H9 (cell line): Measurements from ENCODE around the gene MYO7B. TPM values are rescaled to one million over a fixed set of nuclear protein-coding genes. Genes with fewer than 3 reads are reported as not detected.

Source experiments
- DNase-seq: peaks from one replicate; pipeline ENCODE4 v3.0.0-alpha.2; 2017
- H2AFZ ChIP-seq: one replicate; pipeline ENCODE4 v1.6.1; 2013; ENCODE audit warnings: mild to moderate bottlenecking, low read length, control low read depth, moderate library complexity
- H2AK5ac ChIP-seq: 2 replicates; pipeline ENCODE4 v1.6.1; 2013; ENCODE audit warnings: low read length, control low read depth, mixed read lengths; ENCODE audit not compliant: insufficient read length
- H2BK120ac ChIP-seq: one replicate; pipeline ENCODE4 v1.6.1; 2013; ENCODE audit warnings: low read depth, mild to moderate bottlenecking, low read length, control low read depth, inconsistent platforms; ENCODE audit not compliant: poor library complexity, severe bottlenecking
- H2BK12ac ChIP-seq: 2 replicates; pipeline ENCODE4 v1.6.1; 2013; ENCODE audit warnings: low read length, control low read depth, mixed read lengths, low read depth; ENCODE audit not compliant: insufficient read length
- H2BK15ac ChIP-seq: 2 replicates; pipeline ENCODE4 v1.6.1; 2013; ENCODE audit warnings: low read depth, low read length, control low read depth
- H2BK20ac ChIP-seq: one replicate; pipeline ENCODE4 v1.6.1; 2013; ENCODE audit warnings: low read depth, mild to moderate bottlenecking, low read length, control low read depth, inconsistent platforms; ENCODE audit not compliant: poor library complexity, severe bottlenecking
- H2BK5ac ChIP-seq: 2 replicates; pipeline ENCODE4 v1.6.1; 2013; ENCODE audit warnings: low read length, control low read depth, mixed read lengths; ENCODE audit not compliant: insufficient read length
- H3K14ac ChIP-seq: 2 replicates; pipeline ENCODE4 v1.6.1; 2013; ENCODE audit warnings: low read length, control low read depth; ENCODE audit not compliant: insufficient read depth
- H3K18ac ChIP-seq: 2 replicates; pipeline ENCODE4 v1.6.1; 2013; ENCODE audit warnings: low read depth, mild to moderate bottlenecking, mixed read lengths, low read length, control low read depth; ENCODE audit not compliant: insufficient read length
- H3K23ac ChIP-seq: 2 replicates; pipeline ENCODE4 v1.6.1; 2013; ENCODE audit warnings: low read length, control low read depth, mixed read lengths, low read depth; ENCODE audit not compliant: insufficient read length
- H3K23me2 ChIP-seq: 2 replicates; pipeline ENCODE4 v1.6.1; 2013; ENCODE audit warnings: low read depth, mild to moderate bottlenecking, mixed read lengths, low read length, control low read depth; ENCODE audit not compliant: insufficient read length, poor library complexity, severe bottlenecking
- H3K27ac ChIP-seq: 2 replicates; pipeline ENCODE4 v1.5.1; 2013; ENCODE audit warnings: low read length, control low read depth, mixed read lengths, low read depth; ENCODE audit not compliant: insufficient read length
- H3K27me3 ChIP-seq: 2 replicates; pipeline ENCODE4 v1.6.1; 2013; ENCODE audit warnings: low read length, control low read depth, inconsistent platforms; ENCODE audit not compliant: insufficient read depth
- H3K4ac ChIP-seq: 2 replicates; pipeline ENCODE4 v1.6.1; 2013; ENCODE audit warnings: low read depth, mild to moderate bottlenecking, control low read depth, inconsistent platforms, low read length, moderate library complexity
- H3K4me1 ChIP-seq: 2 replicates; pipeline ENCODE4 v1.6.1; 2013; ENCODE audit warnings: low read length, control low read depth, inconsistent platforms; ENCODE audit not compliant: insufficient read depth
- H3K4me2 ChIP-seq: 2 replicates; pipeline ENCODE4 v1.6.1; 2013; ENCODE audit warnings: low read length, control low read depth, mixed read lengths; ENCODE audit not compliant: insufficient read length, insufficient read depth
- H3K56ac ChIP-seq: 2 replicates; pipeline ENCODE4 v1.6.1; 2013; ENCODE audit warnings: low read depth, mild to moderate bottlenecking, mixed read lengths, low read length, control low read depth; ENCODE audit not compliant: insufficient read length
- H3K79me1 ChIP-seq: 2 replicates; pipeline ENCODE4 v1.6.1; 2013; ENCODE audit warnings: low read depth, mild to moderate bottlenecking, moderate library complexity, low read length, control low read depth, inconsistent platforms; ENCODE audit not compliant: insufficient read depth, poor library complexity, severe bottlenecking
- H3K79me2 ChIP-seq: 2 replicates; pipeline ENCODE4 v1.6.1; 2013; ENCODE audit warnings: low read length, control low read depth, inconsistent platforms; ENCODE audit not compliant: insufficient read depth
- H3K9ac ChIP-seq: 2 replicates; pipeline ENCODE4 v1.6.1; 2013; ENCODE audit warnings: low read length, control low read depth, mixed read lengths; ENCODE audit not compliant: insufficient read length; ENCODE audit errors: extremely low read depth
- H3K9me3 ChIP-seq: one replicate; pipeline ENCODE4 v1.6.1; 2013; ENCODE audit warnings: low read depth, low read length, inconsistent platforms; ENCODE audit not compliant: control insufficient read depth
- H3T11ph ChIP-seq: one replicate; pipeline ENCODE4 v1.6.1; 2013; ENCODE audit warnings: mild to moderate bottlenecking, low read length, control low read depth, inconsistent platforms
- H4K20me1 ChIP-seq: one replicate; pipeline ENCODE4 v1.6.1; 2013; ENCODE audit not compliant: control insufficient read depth, insufficient read length, insufficient read depth
- H4K5ac ChIP-seq: 2 replicates; pipeline ENCODE4 v1.6.1; 2013; ENCODE audit warnings: low read depth, mild to moderate bottlenecking, mixed read lengths, low read length, control low read depth; ENCODE audit not compliant: insufficient read length
- H4K8ac ChIP-seq: replicated peaks from 2 replicates; pipeline ENCODE4 v1.6.1; 2013; ENCODE audit warnings: low read length, control low read depth, mixed read lengths, low read depth; ENCODE audit not compliant: insufficient read length
- H4K91ac ChIP-seq: 2 replicates; pipeline ENCODE4 v1.6.1; 2013; ENCODE audit warnings: low read depth, mild to moderate bottlenecking, moderate library complexity, mixed read lengths, low read length, control low read depth; ENCODE audit not compliant: insufficient read length
- H3K27ac Mint-ChIP-seq, 3 experiments: 2 replicates in 2 of 3; 3 replicates in 1 of 3; pipeline ENCODE4 v1.8.0; 2020 to 2021; ENCODE audit warnings: mixed read lengths in 3 of 3, mild to moderate bottlenecking in 1 of 3, moderate library complexity in 1 of 3
- H3K27me3 Mint-ChIP-seq: 2 replicates; pipeline ENCODE4 v1.8.0; 2021; ENCODE audit warnings: low read depth, mild to moderate bottlenecking, moderate library complexity, mixed read lengths
- H3K36me3 Mint-ChIP-seq, 3 experiments: 2 replicates in 2 of 3; 3 replicates in 1 of 3; pipeline ENCODE4 v1.8.0; 2020 to 2021; ENCODE audit warnings: low read depth in 3 of 3, mixed read lengths in 3 of 3; ENCODE audit not compliant: insufficient read depth in 1 of 3
- H3K4me1 Mint-ChIP-seq, 2 experiments: 2 replicates each; pipeline ENCODE4 v1.8.0; 2020; ENCODE audit warnings: mixed read lengths in 2 of 2
- H3K4me3 Mint-ChIP-seq, 2 experiments: 2 replicates in 1 of 2; 3 replicates in 1 of 2; pipeline ENCODE4 v1.8.0; 2020 to 2021; ENCODE audit warnings: mild to moderate bottlenecking in 2 of 2, mixed read lengths in 2 of 2, moderate library complexity in 1 of 2
- H3K9me3 Mint-ChIP-seq, 2 experiments: 2 replicates in 1 of 2; 3 replicates in 1 of 2; pipeline ENCODE4 v1.8.0; 2020; ENCODE audit warnings: mild to moderate bottlenecking in 2 of 2, mixed read lengths in 2 of 2, moderate library complexity in 1 of 2
- CTCF ChIP-seq: fragments of 200-600 bp; sonication (generic); conservative IDR thresholded peaks from 3 replicates; pipeline ENCODE4 v1.8.0; 2021; ENCODE audit warnings: antibody characterized with exemption, mild to moderate bottlenecking
- WGBS: extraction: QIAGEN DNeasy Blood & Tissue Kit; methylation state at CpG from one replicate; pipeline ENCODE4 v1.1.7; 2013; ENCODE audit warnings: missing lambda C conversion rate, low lambda C conversion rate, mixed read lengths; ENCODE audit not compliant: insufficient read length; ENCODE audit errors: extremely low coverage; 5-methylcytosine and 5-hydroxymethylcytosine counted together
- total RNA-seq: library from RNA; stranded (reverse); gene quantifications from 2 replicates; pipeline ENCODE4 v1.2.1, GENCODE V29; 2021

The MYO7B gene
- total RNA-seq, 1 experiment from 2014 or later: not detected

GRCh38 chr2:127650785-127651380, 115.4 kb downstream of the MYO7B start:
- Histone ChIP-seq H2BK20ac (no peak overlapping the region), H3K4me2 (no peak overlapping the region), H3K79me2 (no peaks in the 10 kb centered on the region), H3K14ac (no peak overlapping the region), H2BK15ac (no peak overlapping the region), H3K4ac (no peak overlapping the region), H2BK120ac (no peak overlapping the region), H3K23ac (no peak overlapping the region), H3K56ac (no peak overlapping the region), H3K27me3 (no peaks in the 10 kb centered on the region), H4K8ac (no peak overlapping the region), H2AFZ (no peak overlapping the region), H3K9ac (no peak overlapping the region), H3T11ph (no peak overlapping the region), H3K9me3 (no peaks in the 10 kb centered on the region), H2BK5ac (no peak overlapping the region), H2AK5ac (no peak overlapping the region), H4K5ac (no peak overlapping the region), H3K79me1 (no peaks in the 10 kb centered on the region), H3K23me2 (peaks cover 4% of the 10 kb centered on the region), H4K91ac (no peak overlapping the region), H4K20me1 (no peaks in the 10 kb centered on the region), H3K18ac (no peak overlapping the region), H3K27ac (no peak overlapping the region), H3K4me1 (no peaks in the 10 kb centered on the region), H2BK12ac (no peak overlapping the region)
- no peak for DNase-seq
- Mint-ChIP-seq H3K27me3 (peaks cover 5% of the 10 kb centered on the region), H3K27ac (no peak overlapping the region), H3K36me3 (no peaks in the 10 kb centered on the region), H3K4me1 (peaks cover 16 to 27% of the 10 kb centered on the region in 2 experiments), H3K9me3 (no peaks in the 10 kb centered on the region), H3K4me3 (no peak overlapping the region)
- WGBS: no CpG with 5 or more reads among the region's 28 CpGs
- TF ChIP-seq CTCF: no peak
